ENCODE data around the gene PTPRK. TPM values are rescaled to one million over a fixed set of nuclear protein-coding genes. Genes with fewer than 3 reads are reported as not detected.

PTPRK gene
- total and polyA plus RNA-seq, 9 of the 15 experiments (the other 6 are each of a cell fraction or from before 2014, with no cell fraction given) = 0.04 to 0.51 TPM; not detected in 7

GRCh38 chr6:128380891-128381290 is 139.5 kb downstream of the PTPRK start:
- BruUV-seq (replicated peaks) = no TSS peak
- ATAC-seq = no peak
- H4K20me1 ChIP-seq (replicated peaks; ENCODE audit: control insufficient read depth, insufficient read depth, low read length) = no peaks in the 10 kb centered on the region
- H3K27ac ChIP-seq (ENCODE audit: extremely low read depth, low read depth, low read length) = no peak overlapping the region
- no peak for TF ChIP-seq ZKSCAN8 (CRISPR knock-in tag; IDR thresholded peaks at IDR 0.05)
- TF ChIP-seq TCF15 (CRISPR knock-in tag; IDR thresholded peaks at IDR 0.05) = no peak
- TF ChIP-seq RERE (CRISPR knock-in tag; IDR thresholded peaks at IDR 0.05; ENCODE audit: borderline replicate concordance) = no peak
- no peak for TF ChIP-seq HMBOX1 (IDR thresholded peaks at IDR 0.05)
- H3K9ac ChIP-seq (ENCODE audit: insufficient read depth in 1 of 2, low read depth in 2 of 2, low read length in 2 of 2) = no peak overlapping the region
- no peaks in the 10 kb centered on the region for H3K27me3 ChIP-seq (ENCODE audit: control insufficient read depth in 2 of 2, insufficient read depth in 2 of 2, low read length in 2 of 2)
- intact Hi-C loops (cut with micrococcal nuclease) = no loop called here
- H3K79me2 ChIP-seq (ENCODE audit: control insufficient read depth, insufficient read depth, low read length) = no peaks in the 10 kb centered on the region
- no peak for DNase-seq (ENCODE audit: extremely low read depth in 1 of 4, low spot score in 3 of 4)
- POLR2A ChIA-PET = no interaction called here
- H3K9me1 ChIP-seq (ENCODE audit: control insufficient read depth, insufficient read depth, low read length) = no peaks in the 10 kb centered on the region
- no peaks in the 10 kb centered on the region for H3K9me3 ChIP-seq (replicated peaks; ENCODE audit: control insufficient read depth, insufficient read depth, low read depth, low read length)
- H3K4me1 ChIP-seq (replicated peaks in 1 of 2; ENCODE audit: control insufficient read depth in 2 of 2, insufficient read depth in 2 of 2, low read length in 2 of 2) = no peaks in the 10 kb centered on the region
- CTCF ChIA-PET (ENCODE audit: low intra/inter-chr PET ratio) = no interaction called here
- no peak for FAIRE-seq
- H3K36me3 ChIP-seq (ENCODE audit: control insufficient read depth, insufficient read depth, low read length) = no peaks in the 10 kb centered on the region
- no peak overlapping the region for H2AFZ ChIP-seq (ENCODE audit: low read depth, low read length)
- in situ Hi-C loops (cut with MboI) = no loop called here
- H3K4me3 ChIP-seq = no peak overlapping the region
- H3K4me2 ChIP-seq (ENCODE audit: insufficient read depth, low read length) = no peak overlapping the region

All from K562 (cell line).